Smooth muscle cell (in vitro differentiated cells): ENCODE measurements around the gene FCN3. TPM values are rescaled to one million over a fixed set of nuclear protein-coding genes. Genes with fewer than 3 reads are reported as not detected.

ENCODE experiments used
- DNase-seq: peaks from one replicate; lab custom pipeline; 2025; ENCODE audit not compliant: unreplicated experiment; lab: John Stamatoyannopoulos, UW
- H2AFZ ChIP-seq: fragments of 200-600 bp; sonication (generic); 2 replicates; pipeline ENCODE4 v1.6.0; 2016; ENCODE audit warnings: antibody characterized with exemption, low read depth, mild to moderate bottlenecking
- H3F3A ChIP-seq: fragments of 200-600 bp; sonication (generic); 2 replicates; pipeline ENCODE4 v1.6.0; 2017; ENCODE audit warnings: antibody characterized with exemption, low read depth
- H3K27ac ChIP-seq: fragments of 200-600 bp; sonication (generic); 2 replicates; pipeline ENCODE4 v1.5.1; 2016; ENCODE audit warnings: low read depth, mild to moderate bottlenecking
- H3K27me3 ChIP-seq: fragments of 200-600 bp; sonication (generic); 2 replicates; pipeline ENCODE4 v1.6.1; 2016; ENCODE audit warnings: low read depth, mild to moderate bottlenecking
- H3K36me3 ChIP-seq: fragments of 200-600 bp; sonication (generic); 2 replicates; pipeline ENCODE4 v1.5.1; 2016; ENCODE audit warnings: low read depth
- H3K4me1 ChIP-seq: fragments of 200-600 bp; sonication (generic); 2 replicates; pipeline ENCODE4 v1.5.1; 2016; ENCODE audit warnings: low read depth
- H3K4me2 ChIP-seq: fragments of 200-600 bp; sonication (generic); 2 replicates; pipeline ENCODE4 v1.6.0; 2016; ENCODE audit warnings: mild to moderate bottlenecking
- H3K4me3 ChIP-seq: fragments of 200-600 bp; sonication (generic); 2 replicates; pipeline ENCODE4 v1.5.1; 2016; ENCODE audit warnings: mild to moderate bottlenecking
- H3K79me2 ChIP-seq: fragments of 200-600 bp; sonication (generic); 2 replicates; pipeline ENCODE4 v1.6.0; 2016; ENCODE audit warnings: low read depth, mild to moderate bottlenecking
- H3K9ac ChIP-seq: fragments of 200-600 bp; sonication (generic); 2 replicates; pipeline ENCODE4 v1.6.0; 2016; ENCODE audit warnings: low read depth
- H3K9me3 ChIP-seq: fragments of 200-600 bp; sonication (generic); replicated peaks from 2 replicates; pipeline ENCODE4 v1.5.1; 2016; ENCODE audit warnings: low read depth
- H4K20me1 ChIP-seq: fragments of 200-600 bp; sonication (generic); 2 replicates; pipeline ENCODE4 v1.6.0; 2016; ENCODE audit warnings: low read depth
- CTCF ChIP-seq: fragments of 200-600 bp; sonication (generic); IDR thresholded peaks from 2 replicates; pipeline ENCODE4 v1.5.1; 2017; ENCODE audit warnings: borderline replicate concordance, mild to moderate bottlenecking, antibody characterized with exemption; ENCODE audit not compliant: insufficient read depth, poor library complexity, severe bottlenecking
- WGBS: methylation state at CpG from one replicate; pipeline ENCODE4 v1.1.7; 2016; ENCODE audit warnings: low lambda C conversion rate; 5-methylcytosine and 5-hydroxymethylcytosine counted together
- polyA plus RNA-seq: library from polyadenylated mRNA; unstranded; fragments of >200 nt; fragmentation: Nextera tagmentation; extraction: Ambion mirVana; gene quantifications from 2 replicates; pipeline ENCODE4 v1.2.1, GENCODE V29; 2016
- total RNA-seq: library from RNA; depleted of rRNA; stranded (reverse); fragments of >200 nt; gene quantifications from 2 replicates; pipeline ENCODE4 v1.2.3, GENCODE V29; 2014

FCN3 gene
- total and polyA plus RNA-seq, 2 experiments from 2014 or later = not detected

DNA sequence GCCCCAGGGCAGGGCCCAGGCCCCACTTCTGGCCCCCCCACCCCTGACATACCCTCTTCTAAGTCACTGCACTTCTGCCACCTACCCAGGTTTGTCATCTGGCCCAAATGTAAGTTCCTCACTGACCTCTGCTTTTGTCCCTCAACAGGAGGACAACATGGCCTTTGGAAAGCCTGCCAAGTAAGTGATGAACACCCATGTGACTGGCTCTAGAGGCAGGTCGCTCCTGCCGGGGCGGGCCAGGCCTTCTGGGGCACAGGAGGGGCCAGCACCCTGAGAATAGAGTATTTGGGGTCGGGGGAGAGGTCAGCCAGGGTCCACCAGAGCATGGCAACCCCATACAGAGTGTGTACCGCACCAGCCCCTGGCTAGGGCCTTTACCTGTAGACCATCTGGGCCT lies 42.7 kb downstream of the FCN3 start:
- H3K4me2 ChIP-seq = no peak overlapping the region
- H3K36me3 ChIP-seq = no peaks in the 10 kb centered on the region
- H2AFZ ChIP-seq = no peak overlapping the region
- H3K4me3 ChIP-seq = no peak overlapping the region
- no peak overlapping the region for H3K9ac ChIP-seq
- H4K20me1 ChIP-seq = peaks cover 37% of the 10 kb centered on the region
- TF ChIP-seq CTCF = no peak
- H3K27me3 ChIP-seq = no peaks in the 10 kb centered on the region
- no peak for DNase-seq
- H3F3A ChIP-seq = no peaks in the 10 kb centered on the region
- WGBS = 97% methylated on average over 5 of the region's 5 CpGs
- H3K9me3 ChIP-seq = no peaks in the 10 kb centered on the region
- no peak overlapping the region for H3K27ac ChIP-seq
- no peaks in the 10 kb centered on the region for H3K4me1 ChIP-seq
- peaks cover 37% of the 10 kb centered on the region for H3K79me2 ChIP-seq

- no peaks in the 10 kb centered on the region for H3F3A ChIP-seq
- H4K20me1 ChIP-seq = peaks cover 42% of the 10 kb centered on the region
- no peak overlapping the region for H3K4me3 ChIP-seq
- no peak overlapping the region for H3K9ac ChIP-seq
- H3K27ac ChIP-seq = peak overlapping the region; percentile 33
- DNase-seq = no peak
- WGBS = 98% methylated on average over 3 of the region's 3 CpGs
- H3K79me2 ChIP-seq = peaks cover 42% of the 10 kb centered on the region
- H3K27me3 ChIP-seq = no peaks in the 10 kb centered on the region
- H3K36me3 ChIP-seq = no peaks in the 10 kb centered on the region
- no peaks in the 10 kb centered on the region for H3K4me1 ChIP-seq
- H3K9me3 ChIP-seq = no peaks in the 10 kb centered on the region
- no peak overlapping the region for H2AFZ ChIP-seq
- TF ChIP-seq CTCF = no peak
- no peak overlapping the region for H3K4me2 ChIP-seq
Measured at GRCh38 chr1:27331426-27331825, 43.2 kb downstream of the FCN3 start.

GRCh38 chr1:27330786-27331185 lies 43.8 kb downstream of the FCN3 start:
- no peak for TF ChIP-seq CTCF
- DNase-seq = no peak
- no peaks in the 10 kb centered on the region for H3K4me1 ChIP-seq
- peaks cover 48% of the 10 kb centered on the region for H3K79me2 ChIP-seq
- WGBS = 89% methylated on average over 8 of the region's 8 CpGs
- no peak overlapping the region for H3K27ac ChIP-seq
- H4K20me1 ChIP-seq = peaks cover 47% of the 10 kb centered on the region
- no peaks in the 10 kb centered on the region for H3F3A ChIP-seq
- H3K4me2 ChIP-seq = no peak overlapping the region
- H3K9me3 ChIP-seq = no peaks in the 10 kb centered on the region
- H3K27me3 ChIP-seq = no peaks in the 10 kb centered on the region
- H3K4me3 ChIP-seq = no peak overlapping the region
- H3K9ac ChIP-seq = no peak overlapping the region
- no peaks in the 10 kb centered on the region for H3K36me3 ChIP-seq
- H2AFZ ChIP-seq = no peak overlapping the region

GRCh38 chr1:27327964-27328363 lies 46.7 kb downstream of the FCN3 start:
- no peak for DNase-seq
- H3K27ac ChIP-seq = peak overlapping the region; percentile 21
- peaks cover 47% of the 10 kb centered on the region for H4K20me1 ChIP-seq
- WGBS = 93% methylated on average over 5 of the region's 5 CpGs
- no peak overlapping the region for H3K9ac ChIP-seq
- peaks cover 76% of the 10 kb centered on the region for H3K79me2 ChIP-seq
- no peak overlapping the region for H3K4me2 ChIP-seq
- peaks cover 8% of the 10 kb centered on the region for H3K4me1 ChIP-seq
- no peak overlapping the region for H3K4me3 ChIP-seq
- H3K27me3 ChIP-seq = no peaks in the 10 kb centered on the region
- no peaks in the 10 kb centered on the region for H3K36me3 ChIP-seq
- no peaks in the 10 kb centered on the region for H3F3A ChIP-seq
- no peak overlapping the region for H2AFZ ChIP-seq
- TF ChIP-seq CTCF = no peak
- H3K9me3 ChIP-seq = no peaks in the 10 kb centered on the region
